ENCODE measurements around the gene ZNF549.

The ZNF549 gene

DNA sequence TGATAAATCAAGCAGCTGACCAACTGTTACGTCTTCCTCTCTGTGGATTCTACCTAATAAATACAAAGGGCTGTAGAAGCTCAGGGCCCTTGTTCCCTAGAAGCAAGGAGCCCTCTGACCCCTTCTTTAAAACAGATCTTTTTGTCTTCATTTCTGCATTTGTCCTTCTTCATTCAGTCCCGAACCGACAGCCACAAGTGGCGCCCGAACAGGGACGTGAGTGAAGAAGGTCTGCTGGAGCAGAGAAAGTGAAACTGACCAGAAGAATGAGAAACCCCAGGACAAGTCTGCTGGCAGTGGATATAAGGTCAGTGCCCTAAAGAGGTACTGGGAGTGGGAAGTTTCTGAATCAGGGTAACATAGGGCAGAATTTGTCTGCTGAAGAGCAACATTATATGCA, 14.3 kb upstream of the ZNF549 start:
- TF ChIP-seq FOXP2 (optimal IDR thresholded peaks at IDR 0.05; ENCODE audit: borderline replicate concordance, extremely low read depth, extremely low read length, insufficient read depth) (no peak), TAF1 (IDR thresholded peaks at IDR 0.05; ENCODE audit: borderline replicate concordance, insufficient read depth, low read length) (no peak), SIN3A (IDR thresholded peaks at IDR 0.05; ENCODE audit: borderline replicate concordance, insufficient read depth, low read length) (no peak), POLR2AphosphoS5 (IDR thresholded peaks at IDR 0.05; ENCODE audit: low read depth, low read length) (no peak)
- TF ChIP-seq, protein P1, sequence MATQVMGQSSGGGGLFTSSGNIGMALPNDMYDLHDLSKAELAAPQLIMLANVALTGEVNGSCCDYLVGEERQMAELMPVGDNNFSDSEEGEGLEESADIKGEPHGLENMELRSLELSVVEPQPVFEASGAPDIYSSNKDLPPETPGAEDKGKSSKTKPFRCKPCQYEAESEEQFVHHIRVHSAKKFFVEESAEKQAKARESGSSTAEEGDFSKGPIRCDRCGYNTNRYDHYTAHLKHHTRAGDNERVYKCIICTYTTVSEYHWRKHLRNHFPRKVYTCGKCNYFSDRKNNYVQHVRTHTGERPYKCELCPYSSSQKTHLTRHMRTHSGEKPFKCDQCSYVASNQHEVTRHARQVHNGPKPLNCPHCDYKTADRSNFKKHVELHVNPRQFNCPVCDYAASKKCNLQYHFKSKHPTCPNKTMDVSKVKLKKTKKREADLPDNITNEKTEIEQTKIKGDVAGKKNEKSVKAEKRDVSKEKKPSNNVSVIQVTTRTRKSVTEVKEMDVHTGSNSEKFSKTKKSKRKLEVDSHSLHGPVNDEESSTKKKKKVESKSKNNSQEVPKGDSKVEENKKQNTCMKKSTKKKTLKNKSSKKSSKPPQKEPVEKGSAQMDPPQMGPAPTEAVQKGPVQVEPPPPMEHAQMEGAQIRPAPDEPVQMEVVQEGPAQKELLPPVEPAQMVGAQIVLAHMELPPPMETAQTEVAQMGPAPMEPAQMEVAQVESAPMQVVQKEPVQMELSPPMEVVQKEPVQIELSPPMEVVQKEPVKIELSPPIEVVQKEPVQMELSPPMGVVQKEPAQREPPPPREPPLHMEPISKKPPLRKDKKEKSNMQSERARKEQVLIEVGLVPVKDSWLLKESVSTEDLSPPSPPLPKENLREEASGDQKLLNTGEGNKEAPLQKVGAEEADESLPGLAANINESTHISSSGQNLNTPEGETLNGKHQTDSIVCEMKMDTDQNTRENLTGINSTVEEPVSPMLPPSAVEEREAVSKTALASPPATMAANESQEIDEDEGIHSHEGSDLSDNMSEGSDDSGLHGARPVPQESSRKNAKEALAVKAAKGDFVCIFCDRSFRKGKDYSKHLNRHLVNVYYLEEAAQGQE (IDR thresholded peaks at IDR 0.05; ENCODE audit: insufficient read depth in 1 of 2, low read depth in 2 of 2, low read length in 2 of 2): no peak

DNA sequence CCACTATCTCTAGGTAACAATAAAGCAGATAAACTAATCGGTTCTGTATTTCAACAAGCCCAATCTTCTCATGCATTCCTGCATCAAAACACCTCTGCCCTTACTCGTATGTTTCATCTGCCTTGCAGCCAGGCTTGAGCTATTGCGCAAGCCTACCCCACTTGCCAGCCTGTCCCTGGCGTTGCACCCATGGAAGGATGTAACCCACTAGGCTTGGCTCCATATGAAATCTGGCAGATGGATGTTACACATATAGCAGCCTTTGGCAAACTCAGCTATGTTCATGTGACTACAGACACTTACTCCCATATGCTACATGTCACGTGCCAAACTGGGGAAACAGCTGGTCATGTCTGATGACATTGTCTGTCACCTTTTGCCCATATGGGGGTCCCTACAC, 11.9 kb upstream of the ZNF549 start:
- TF ChIP-seq TAF1 (IDR thresholded peaks at IDR 0.05; ENCODE audit: borderline replicate concordance, insufficient read depth, low read length) (no peak), POLR2AphosphoS5 (IDR thresholded peaks at IDR 0.05; ENCODE audit: low read depth, low read length) (no peak), SIN3A (IDR thresholded peaks at IDR 0.05; ENCODE audit: borderline replicate concordance, insufficient read depth, low read length) (no peak), FOXP2 (optimal IDR thresholded peaks at IDR 0.05; ENCODE audit: borderline replicate concordance, extremely low read depth, extremely low read length, insufficient read depth) (no peak)
- TF ChIP-seq, protein P1 (IDR thresholded peaks at IDR 0.05; ENCODE audit: insufficient read depth in 1 of 2, low read depth in 2 of 2, low read length in 2 of 2): no peak

DNA sequence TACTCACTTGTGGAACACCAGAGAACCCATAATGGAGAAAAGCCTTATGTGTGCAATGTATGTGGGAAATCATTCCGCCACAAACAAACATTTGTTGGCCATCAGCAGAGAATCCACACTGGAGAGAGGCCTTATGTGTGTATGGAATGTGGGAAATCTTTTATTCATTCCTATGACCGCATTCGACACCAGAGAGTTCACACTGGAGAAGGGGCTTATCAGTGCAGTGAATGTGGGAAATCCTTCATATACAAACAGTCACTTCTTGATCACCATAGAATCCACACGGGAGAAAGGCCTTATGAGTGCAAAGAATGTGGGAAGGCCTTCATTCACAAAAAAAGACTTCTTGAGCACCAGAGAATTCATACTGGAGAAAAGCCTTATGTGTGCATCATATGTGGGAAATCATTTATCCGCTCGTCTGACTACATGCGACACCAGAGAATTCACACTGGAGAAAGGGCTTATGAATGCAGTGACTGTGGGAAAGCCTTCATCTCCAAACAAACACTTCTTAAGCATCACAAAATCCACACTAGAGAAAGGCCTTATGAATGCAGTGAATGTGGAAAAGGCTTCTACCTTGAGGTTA, 10.9 kb downstream of the ZNF549 start:
- TF ChIP-seq FOXP2 (optimal IDR thresholded peaks at IDR 0.05; ENCODE audit: borderline replicate concordance, extremely low read depth, extremely low read length, insufficient read depth) (no peak), POLR2AphosphoS5 (IDR thresholded peaks at IDR 0.05; ENCODE audit: low read depth, low read length) (no peak), TAF1 (IDR thresholded peaks at IDR 0.05; ENCODE audit: borderline replicate concordance, insufficient read depth, low read length) (no peak), SIN3A (IDR thresholded peaks at IDR 0.05; ENCODE audit: borderline replicate concordance, insufficient read depth, low read length) (no peak)
- TF ChIP-seq, protein P1 (IDR thresholded peaks at IDR 0.05; ENCODE audit: insufficient read depth in 1 of 2, low read depth in 2 of 2, low read length in 2 of 2): no peak

DNA sequence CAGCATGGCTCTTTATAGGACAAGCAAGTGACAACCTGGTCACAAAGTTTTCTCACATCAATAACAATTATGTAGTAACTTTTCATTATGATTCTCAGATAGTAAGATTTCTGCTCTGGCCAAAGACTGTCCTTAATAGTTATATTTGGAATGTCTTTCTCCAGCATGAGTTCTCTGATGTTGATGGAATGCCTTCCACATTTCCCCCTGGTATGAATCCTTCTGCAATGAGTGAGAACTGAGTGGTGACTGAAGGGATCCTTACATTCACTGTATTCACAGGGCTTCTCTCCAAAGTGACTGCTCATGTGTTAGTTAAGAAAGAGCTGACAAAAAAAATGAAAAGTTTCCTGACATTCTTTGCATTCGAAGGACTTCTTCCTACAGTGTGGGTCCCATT, 19.4 kb downstream of the ZNF549 start:
- TF ChIP-seq TAF1 (IDR thresholded peaks at IDR 0.05; ENCODE audit: borderline replicate concordance, insufficient read depth, low read length) (no peak), SIN3A (IDR thresholded peaks at IDR 0.05; ENCODE audit: borderline replicate concordance, insufficient read depth, low read length) (no peak), POLR2AphosphoS5 (IDR thresholded peaks at IDR 0.05; ENCODE audit: low read depth, low read length) (no peak), FOXP2 (optimal IDR thresholded peaks at IDR 0.05; ENCODE audit: borderline replicate concordance, extremely low read depth, extremely low read length, insufficient read depth) (no peak)
- TF ChIP-seq, protein P1 (IDR thresholded peaks at IDR 0.05; ENCODE audit: insufficient read depth in 1 of 2, low read depth in 2 of 2, low read length in 2 of 2): no peak

Data from PFSK-1 (cell line).